ENCODE data around the gene GPC6.

The GPC6 gene

GRCh38 chr13:93227878-93228642, 1.5 kb downstream of the GPC6 start:
- Histone ChIP-seq H3K4me1 (ENCODE audit: control insufficient read depth, insufficient read depth, low read length) (no peaks in the 10 kb centered on the region), H3K27ac (ENCODE audit: extremely low read depth, low read depth, low read length) (peak overlapping the region; percentile 79), H3K9me3 (ENCODE audit: control insufficient read depth, insufficient read depth, low read depth, low read length) (no peaks in the 10 kb centered on the region), H3K4me3 (ENCODE audit: low read depth, low read length) (peak overlapping the region; percentile 86), H3K36me3 (ENCODE audit: control insufficient read depth in 2 of 2, insufficient read depth in 1 of 2, low read length in 2 of 2) (no peaks in the 10 kb centered on the region)
- CTCF ChIA-PET = interaction anchor here (0.5 to 1.0 kb wide), 3 partner anchors 88 to 364 kb away, joined by 3 to 4 read pairs (median 3); no protein-coding TSS in a partner anchor
- POLR2A ChIA-PET = interaction anchor here (0.5 to 0.9 kb wide), 2 partner anchors 41 to 335 kb away, joined by 3 to 4 read pairs; no protein-coding TSS in a partner anchor
- TF ChIP-seq ZFP37 (tag by site-specific recombination; IDR thresholded peaks at IDR 0.05) (peak; percentile 95), ZBTB6 (tag by site-specific recombination; IDR thresholded peaks at IDR 0.05) (peak; percentile 35; the same call in 1 of the 2 replicates), ZNF394 (tag by site-specific recombination; IDR thresholded peaks at IDR 0.05; ENCODE audit: borderline replicate concordance) (peak; percentile 6; the same call in 1 of the 2 replicates), ZSCAN5A (tag by site-specific recombination; IDR thresholded peaks at IDR 0.05) (0 out of 2 replicates have a peak, but pooled peaks have one; percentile 0), ZNF292 (tag by site-specific recombination; IDR thresholded peaks at IDR 0.05; ENCODE audit: borderline replicate concordance, low read depth) (no peak), ZNF660 (tag by site-specific recombination; IDR thresholded peaks at IDR 0.05) (peak; percentile 92), ZBTB1 (tag by site-specific recombination; IDR thresholded peaks at IDR 0.05) (no peak), ZBTB11 (tag by site-specific recombination; conservative IDR thresholded peaks at IDR 0.05; ENCODE audit: low read depth) (peak; percentile 36), ZSCAN30 (tag by site-specific recombination; IDR thresholded peaks at IDR 0.05) (peak; percentile 67), ZNF692 (tag by site-specific recombination; IDR thresholded peaks at IDR 0.05) (peak; percentile 18; the same call in 1 of the 2 replicates), ZNF324 (tag by site-specific recombination; IDR thresholded peaks at IDR 0.05) (0 out of 2 replicates have a peak, but pooled peaks have one; percentile 12), ZNF596 (tag by site-specific recombination; IDR thresholded peaks at IDR 0.05) (0 out of 2 replicates have a peak, but pooled peaks have one; percentile 59), ZNF549 (tag by site-specific recombination; IDR thresholded peaks at IDR 0.05) (no peak), ZBTB44 (tag by site-specific recombination; IDR thresholded peaks at IDR 0.05) (peak; percentile 17; the same call in 1 of the 2 replicates), ZNF174 (tag by site-specific recombination; IDR thresholded peaks at IDR 0.05) (no peak), ZNF639 (tag by site-specific recombination; IDR thresholded peaks at IDR 0.05) (no peak), ZNF214 (tag by site-specific recombination; IDR thresholded peaks at IDR 0.05; ENCODE audit: borderline replicate concordance) (no peak), ZBTB48 (tag by site-specific recombination; IDR thresholded peaks at IDR 0.05) (peak; percentile 99), ZBTB17 (tag by site-specific recombination; IDR thresholded peaks at IDR 0.05) (peak; percentile 70), YY1 (tag by site-specific recombination; IDR thresholded peaks at IDR 0.05) (0 out of 2 replicates have a peak, but pooled peaks have one; percentile 26), ZBTB20 (tag by site-specific recombination; IDR thresholded peaks at IDR 0.05) (peak; percentile 91), MZF1 (tag by site-specific recombination; IDR thresholded peaks at IDR 0.05; ENCODE audit: borderline replicate concordance) (peak; percentile 51; the same call in 1 of the 2 replicates), ZNF561 (tag by site-specific recombination; IDR thresholded peaks at IDR 0.05; ENCODE audit: borderline replicate concordance) (no peak), GLIS2 (tag by site-specific recombination; IDR thresholded peaks at IDR 0.05) (peak; percentile 79)
